Upper lobe of left lung (tissue), 4 donors: Measurements from ENCODE around the gene PTGIS.
A peak's percentile ranks its signal among the peaks of the same experiment; 100 is the strongest.

Experiments used
- EP300 ChIP-seq, 4 donors: sonication (generic); formaldehyde crosslinking; IDR thresholded peaks; one replicate each; pipeline ENCODE4 v1.5.1; 2017; ENCODE audit warnings: antibody characterized with exemption in 4 of 4, control low read depth in 2 of 4
- POLR2A ChIP-seq, 4 donors: fragments of 450-650 bp; IDR thresholded peaks; one replicate each; pipeline ENCODE4 v1.5.1; 2016 to 2017; ENCODE audit warnings: antibody characterized with exemption in 4 of 4, mild to moderate bottlenecking in 2 of 4
- TF ChIP-seq, protein P1 (sequence below), 6 experiments: fragments of 450-650 bp in 4 of 6; fragments of 200-600 bp in 2 of 6; sonication (generic) in 2 of 6; IDR thresholded peaks; one replicate each; pipeline ENCODE4 v1.5.1; 2016 to 2019; ENCODE audit warnings: antibody characterized with exemption in 6 of 6

DNA sequence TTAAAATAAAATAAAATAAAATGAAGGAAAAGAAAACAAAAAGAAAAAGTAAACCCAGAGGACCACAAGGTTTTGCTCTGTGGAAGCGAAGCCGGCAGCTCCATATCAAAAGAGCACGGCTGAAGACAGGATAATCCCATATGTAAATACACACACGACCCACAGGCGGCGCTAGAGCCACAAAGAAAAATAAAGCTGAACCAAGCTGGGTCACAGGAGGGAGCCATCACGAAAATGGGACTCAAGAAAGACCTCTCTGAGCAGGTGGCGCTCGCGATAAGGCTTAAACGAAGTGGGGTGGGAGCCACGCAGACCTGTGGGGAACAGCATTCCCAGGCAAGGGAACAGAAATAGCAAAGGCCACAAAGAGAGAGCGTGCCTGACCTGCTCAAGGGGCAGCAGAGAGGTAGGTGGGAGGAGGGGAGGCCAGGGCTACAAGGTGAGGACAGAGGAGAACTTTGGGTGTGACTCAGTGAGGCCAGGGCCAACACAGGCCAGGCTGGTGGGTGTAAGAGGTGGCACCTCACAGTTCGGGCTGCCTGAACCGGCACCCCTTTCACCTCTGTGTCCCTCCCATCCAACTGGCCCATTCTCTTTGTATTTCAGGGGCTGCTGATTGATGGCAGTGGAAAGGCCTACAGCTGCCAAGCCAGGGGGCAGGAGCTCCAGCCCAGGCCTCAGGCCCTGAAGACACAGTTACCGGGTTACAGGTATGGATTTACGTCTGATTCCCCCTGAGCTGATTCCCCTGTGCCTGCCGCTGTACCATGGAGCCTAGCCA is 26.0 kb downstream of the PTGIS start:
- TF ChIP-seq EP300 (IDR thresholded peaks at IDR 0.05), result no peak
- no peak for TF ChIP-seq POLR2A (IDR thresholded peaks at IDR 0.05)
- TF ChIP-seq, protein P1, sequence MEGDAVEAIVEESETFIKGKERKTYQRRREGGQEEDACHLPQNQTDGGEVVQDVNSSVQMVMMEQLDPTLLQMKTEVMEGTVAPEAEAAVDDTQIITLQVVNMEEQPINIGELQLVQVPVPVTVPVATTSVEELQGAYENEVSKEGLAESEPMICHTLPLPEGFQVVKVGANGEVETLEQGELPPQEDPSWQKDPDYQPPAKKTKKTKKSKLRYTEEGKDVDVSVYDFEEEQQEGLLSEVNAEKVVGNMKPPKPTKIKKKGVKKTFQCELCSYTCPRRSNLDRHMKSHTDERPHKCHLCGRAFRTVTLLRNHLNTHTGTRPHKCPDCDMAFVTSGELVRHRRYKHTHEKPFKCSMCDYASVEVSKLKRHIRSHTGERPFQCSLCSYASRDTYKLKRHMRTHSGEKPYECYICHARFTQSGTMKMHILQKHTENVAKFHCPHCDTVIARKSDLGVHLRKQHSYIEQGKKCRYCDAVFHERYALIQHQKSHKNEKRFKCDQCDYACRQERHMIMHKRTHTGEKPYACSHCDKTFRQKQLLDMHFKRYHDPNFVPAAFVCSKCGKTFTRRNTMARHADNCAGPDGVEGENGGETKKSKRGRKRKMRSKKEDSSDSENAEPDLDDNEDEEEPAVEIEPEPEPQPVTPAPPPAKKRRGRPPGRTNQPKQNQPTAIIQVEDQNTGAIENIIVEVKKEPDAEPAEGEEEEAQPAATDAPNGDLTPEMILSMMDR (IDR thresholded peaks at IDR 0.05), result peak; percentile 65 to 90 (median 80)
